Uterus (tissue), 4 donors: ENCODE results near the gene GLOD4. TPM values are rescaled to one million over a fixed set of nuclear protein-coding genes. Genes with fewer than 3 reads are reported as not detected.
"Not testable (repeated sequence)": the region's sequence is repeated elsewhere in the genome, so short reads cannot be mapped to it uniquely, and the experiment has no call there.

Source experiments
- DNase-seq, 2 donors: peaks; one replicate each; pipeline ENCODE4 v3.0.0-alpha.2; 2019 to 2020
- H3K27ac ChIP-seq, 2 donors: fragments of 200-600 bp; sonication (generic); 1 replicate in 1 of 2; 2 replicates in 1 of 2; pipeline ENCODE4 v1.5.1; 2016 to 2018
- H3K27me3 ChIP-seq, 2 donors: fragments of 200-600 bp; sonication (generic); one replicate each; pipeline ENCODE4 v1.5.1; 2018 to 2019; ENCODE audit warnings: control low read depth in 1 of 2
- H3K36me3 ChIP-seq, 2 donors: fragments of 200-600 bp; sonication (generic); one replicate each; pipeline ENCODE4 v1.5.1; 2019; ENCODE audit warnings: control low read depth in 1 of 2
- H3K4me1 ChIP-seq, 2 donors: fragments of 200-600 bp; sonication (generic); one replicate each; pipeline ENCODE4 v1.5.1; 2018 to 2019; ENCODE audit warnings: control low read depth in 1 of 2
- H3K4me3 ChIP-seq, 2 donors: fragments of 200-600 bp; sonication (generic); 1 replicate in 1 of 2; 2 replicates in 1 of 2; pipeline ENCODE4 v1.5.1; 2018 to 2019; ENCODE audit warnings: mild to moderate bottlenecking in 1 of 2
- H3K9me3 ChIP-seq, 2 donors: fragments of 200-600 bp; sonication (generic); one replicate each; pipeline ENCODE4 v1.5.1; 2019; ENCODE audit warnings: control low read depth in 1 of 2
- POLR2A ChIP-seq, 2 donors: fragments of 450-650 bp; IDR thresholded peaks; one replicate each; pipeline ENCODE4 v1.6.1; 2016; ENCODE audit warnings: antibody characterized with exemption in 2 of 2, mild to moderate bottlenecking in 1 of 2, moderate library complexity in 1 of 2
- intact Hi-C: fragments of 100-400 bp; cut with DNase I; formaldehyde crosslinking; loops from one replicate; pipeline ENCODE4 v1.15.1; 2023; ENCODE audit warnings: low total_unique reads
- total RNA-seq, 4 donors: library from RNA; depleted of rRNA in 3 of 4; stranded (reverse); fragments of >200 nt in 3 of 4; gene quantifications; one replicate each; pipeline versions ENCODE4 v1.1.0 to v1.2.4, GENCODE V29; 2014 to 2023
- TF ChIP-seq, protein P1 (sequence below), 4 experiments: fragments of 200-600 bp in 2 of 4; fragments of 450-650 bp in 2 of 4; sonication (generic) in 2 of 4; IDR thresholded peaks; one replicate each; pipeline ENCODE4 v1.5.1; 2016 to 2019; ENCODE audit warnings: antibody characterized with exemption in 4 of 4, mild to moderate bottlenecking in 2 of 4, moderate library complexity in 1 of 4
- donor health status: DM: yes; HTN: yes; CAD: no.

Gene GLOD4, protein sequence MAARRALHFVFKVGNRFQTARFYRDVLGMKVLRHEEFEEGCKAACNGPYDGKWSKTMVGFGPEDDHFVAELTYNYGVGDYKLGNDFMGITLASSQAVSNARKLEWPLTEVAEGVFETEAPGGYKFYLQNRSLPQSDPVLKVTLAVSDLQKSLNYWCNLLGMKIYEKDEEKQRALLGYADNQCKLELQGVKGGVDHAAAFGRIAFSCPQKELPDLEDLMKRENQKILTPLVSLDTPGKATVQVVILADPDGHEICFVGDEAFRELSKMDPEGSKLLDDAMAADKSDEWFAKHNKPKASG
- 10 to 100 TPM; 16.4 to 77.4 (median 35.8) TPM for total RNA-seq

DNA sequence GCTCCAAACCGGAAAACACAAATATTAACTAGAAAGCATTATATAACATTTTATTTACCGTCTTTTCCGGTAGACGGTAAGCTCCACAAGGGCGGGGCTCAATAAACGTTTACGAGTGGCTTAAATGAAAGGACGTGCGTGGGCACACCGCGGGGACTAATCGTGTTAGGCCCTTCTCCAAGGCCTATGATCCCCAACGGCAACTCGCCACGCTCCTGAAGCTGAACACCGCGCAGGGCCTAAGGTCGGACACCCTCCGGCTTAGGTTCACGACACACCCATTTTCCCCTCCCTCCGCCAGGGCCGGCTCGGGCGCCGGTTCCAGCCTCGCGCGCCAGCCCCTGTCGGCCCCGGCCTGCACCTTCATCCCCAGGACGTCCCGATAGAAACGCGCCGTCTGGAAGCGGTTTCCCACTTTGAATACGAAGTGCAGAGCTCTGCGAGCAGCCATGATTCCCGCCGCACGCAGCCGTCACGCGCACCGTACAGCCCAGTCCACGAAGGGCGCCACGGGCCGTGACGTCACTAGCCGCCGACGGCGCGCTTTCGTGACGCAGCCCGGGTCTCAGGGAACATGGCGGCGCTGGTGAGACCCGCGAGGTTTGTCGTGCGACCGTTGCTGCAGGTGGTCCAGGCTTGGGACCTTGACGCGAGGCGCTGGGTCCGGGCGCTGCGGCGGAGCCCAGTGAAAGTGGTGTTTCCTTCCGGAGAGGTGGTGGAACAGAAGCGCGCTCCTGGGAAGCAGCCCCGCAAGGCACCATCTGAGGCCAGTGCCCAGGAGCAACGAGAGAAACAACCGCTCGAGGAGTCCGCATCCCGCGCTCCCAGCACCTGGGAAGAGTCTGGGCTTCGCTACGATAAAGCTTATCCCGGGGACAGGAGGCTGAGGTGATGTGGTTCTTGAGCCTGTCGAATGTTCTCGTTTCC lies at the start of gene GLOD4, which contains the start of gene MRM3:
Gene GLOD4, minus strand, starts transcription at position 476 of the 927 bp plus-strand sequence. Its CDS starts 25 bp downstream, at position 451.
Gene MRM3, plus strand, starts transcription at position 549 of the 927 bp plus-strand sequence. Its CDS starts 26 bp downstream, at position 575.
- no peaks in the 10 kb centered on the region for H3K9me3 ChIP-seq
- no peaks in the 10 kb centered on the region for H3K4me1 ChIP-seq
- H3K27ac ChIP-seq = peak within 1 kb of the TSS; percentile 79 to 85
- peak; percentile 90 to 93 for DNase-seq
- intact Hi-C loops = no loop called here
- H3K4me3 ChIP-seq = peak within 1 kb of the TSS; percentile 68 to 77
- H3K36me3 ChIP-seq = no peaks in the 10 kb centered on the region
- TF ChIP-seq, protein P1, sequence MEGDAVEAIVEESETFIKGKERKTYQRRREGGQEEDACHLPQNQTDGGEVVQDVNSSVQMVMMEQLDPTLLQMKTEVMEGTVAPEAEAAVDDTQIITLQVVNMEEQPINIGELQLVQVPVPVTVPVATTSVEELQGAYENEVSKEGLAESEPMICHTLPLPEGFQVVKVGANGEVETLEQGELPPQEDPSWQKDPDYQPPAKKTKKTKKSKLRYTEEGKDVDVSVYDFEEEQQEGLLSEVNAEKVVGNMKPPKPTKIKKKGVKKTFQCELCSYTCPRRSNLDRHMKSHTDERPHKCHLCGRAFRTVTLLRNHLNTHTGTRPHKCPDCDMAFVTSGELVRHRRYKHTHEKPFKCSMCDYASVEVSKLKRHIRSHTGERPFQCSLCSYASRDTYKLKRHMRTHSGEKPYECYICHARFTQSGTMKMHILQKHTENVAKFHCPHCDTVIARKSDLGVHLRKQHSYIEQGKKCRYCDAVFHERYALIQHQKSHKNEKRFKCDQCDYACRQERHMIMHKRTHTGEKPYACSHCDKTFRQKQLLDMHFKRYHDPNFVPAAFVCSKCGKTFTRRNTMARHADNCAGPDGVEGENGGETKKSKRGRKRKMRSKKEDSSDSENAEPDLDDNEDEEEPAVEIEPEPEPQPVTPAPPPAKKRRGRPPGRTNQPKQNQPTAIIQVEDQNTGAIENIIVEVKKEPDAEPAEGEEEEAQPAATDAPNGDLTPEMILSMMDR (IDR thresholded peaks at IDR 0.05) = peak; percentile 23 to 61 (median 45)
- peak; percentile 59 to 77 for TF ChIP-seq POLR2A (IDR thresholded peaks at IDR 0.05)
- H3K27me3 ChIP-seq = no peaks in the 10 kb centered on the region

DNA sequence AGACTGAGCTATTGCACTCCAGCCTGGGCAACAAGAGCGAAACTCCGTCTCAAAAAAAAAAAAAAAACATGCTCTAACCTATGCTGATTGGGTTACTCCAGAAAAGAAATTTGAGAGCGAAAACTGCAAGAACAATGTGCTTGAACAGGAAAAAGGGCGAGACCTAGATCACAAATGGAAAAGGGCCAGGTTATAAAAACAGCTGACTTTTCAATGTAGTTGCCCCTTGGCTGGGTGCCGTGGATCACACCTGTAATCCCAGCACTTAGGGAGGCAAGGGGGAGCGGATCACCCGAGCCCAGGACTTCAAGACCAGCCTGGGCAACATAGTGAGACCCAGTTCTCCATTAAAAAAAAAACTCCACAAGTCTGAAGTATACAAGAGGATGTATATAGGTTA lies 48.9 kb upstream of the GLOD4 start:
- no peaks in the 10 kb centered on the region for H3K4me1 ChIP-seq
- intact Hi-C loops = no loop called here

DNA sequence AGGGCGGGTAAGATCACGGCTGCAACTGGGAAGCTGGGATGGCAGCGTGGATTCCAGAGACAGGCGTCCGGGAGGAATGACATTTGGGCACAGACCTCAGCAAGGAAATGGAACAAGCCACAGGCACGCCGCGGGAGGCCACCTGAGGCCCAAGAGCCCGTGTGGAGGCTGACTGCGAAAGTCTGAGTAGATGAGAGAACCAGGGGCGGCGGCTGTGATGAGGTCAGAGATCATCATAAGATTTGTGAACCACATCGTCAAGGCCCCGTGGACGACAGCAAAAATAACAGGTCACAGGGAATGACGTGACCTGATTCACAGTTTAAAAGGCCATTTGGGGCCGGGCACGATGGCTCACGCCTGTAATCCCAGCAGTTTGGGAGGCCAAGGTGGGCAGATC lies 48.3 kb upstream of the GLOD4 start:
- intact Hi-C loops = no loop called here
- Histone ChIP-seq H3K4me3 (no peak overlapping the region), H3K27ac (no peak overlapping the region), H3K4me1 (no peaks in the 10 kb centered on the region), H3K27me3 (no peaks in the 10 kb centered on the region), H3K36me3 (no peaks in the 10 kb centered on the region), H3K9me3 (no peaks in the 10 kb centered on the region)
- DNase-seq = no peak
- TF ChIP-seq, protein P1 (IDR thresholded peaks at IDR 0.05) = no peak
- TF ChIP-seq POLR2A (IDR thresholded peaks at IDR 0.05) = no peak

More for the DNA sequence above, 48.9 kb upstream of the GLOD4 start:
- Histone ChIP-seq H3K27ac (no peak overlapping the region), H3K4me3 (no peak overlapping the region), H3K36me3 (no peaks in the 10 kb centered on the region), H3K27me3 (no peaks in the 10 kb centered on the region), H3K9me3 (no peaks in the 10 kb centered on the region)
- TF ChIP-seq POLR2A (IDR thresholded peaks at IDR 0.05) = no peak
- TF ChIP-seq, protein P1 (IDR thresholded peaks at IDR 0.05) = no peak
- DNase-seq = no peak

DNA sequence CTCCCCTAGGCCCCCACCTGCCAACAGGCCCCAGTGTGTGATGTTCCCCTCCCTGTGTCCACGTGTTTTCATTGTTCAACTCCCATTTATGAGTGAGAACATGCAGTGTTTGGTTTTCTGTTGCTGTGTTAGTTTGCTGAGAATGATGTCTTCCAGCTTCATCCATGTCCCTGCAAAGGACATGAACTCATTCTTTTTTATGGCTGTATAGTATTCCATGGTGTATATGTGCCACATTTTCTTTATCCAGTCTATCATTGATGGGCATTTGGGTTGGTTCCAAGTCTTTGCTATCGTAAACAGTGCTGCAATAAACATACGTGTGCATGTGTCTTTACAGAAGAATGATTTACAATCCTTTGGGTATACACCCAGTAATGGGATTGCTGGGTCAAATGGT lies 47.5 kb upstream of the GLOD4 start:
- H3K36me3 ChIP-seq, H3K27ac ChIP-seq, H3K27me3 ChIP-seq, DNase-seq, H3K9me3 ChIP-seq, H3K4me1 ChIP-seq, intact Hi-C loops, H3K4me3 ChIP-seq: not testable (repeated sequence)

DNA sequence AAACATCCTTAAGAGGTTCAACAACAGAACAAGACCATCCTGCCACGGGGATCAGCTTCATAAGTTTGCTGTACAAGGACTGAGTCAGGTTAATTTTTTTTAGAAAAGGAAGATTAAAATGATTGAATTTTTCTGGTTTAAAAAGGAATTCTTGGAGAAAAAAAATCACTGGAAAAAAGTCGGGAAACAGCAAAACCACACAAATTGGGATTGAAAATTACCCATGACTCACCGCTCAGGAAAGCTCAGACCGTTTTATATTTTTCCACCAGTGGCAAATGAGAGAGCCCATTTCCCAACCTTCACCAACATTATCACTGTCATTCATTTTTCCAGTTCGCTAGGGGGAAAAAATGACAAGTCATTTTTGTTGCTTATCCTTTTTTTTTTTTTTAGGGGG lies 46.7 kb upstream of the GLOD4 start:
- no peaks in the 10 kb centered on the region for H3K36me3 ChIP-seq
- TF ChIP-seq, protein P1 (IDR thresholded peaks at IDR 0.05) = no peak
- TF ChIP-seq POLR2A (IDR thresholded peaks at IDR 0.05) = no peak

More for the DNA sequence above, 46.7 kb upstream of the GLOD4 start:
- no peak overlapping the region for H3K4me3 ChIP-seq
- no peaks in the 10 kb centered on the region for H3K9me3 ChIP-seq
- H3K27ac ChIP-seq = no peak overlapping the region
- intact Hi-C loops = no loop called here
- H3K27me3 ChIP-seq = no peaks in the 10 kb centered on the region
- H3K4me1 ChIP-seq = no peaks in the 10 kb centered on the region
- no peak for DNase-seq
